RWPE1 (cell line): ENCODE measurements around the gene LGR6.

Experiments used
- CTCF ChIA-PET: fragments of 350-600 bp; sonication (Branson Sonifier 250); formaldehyde crosslinking; extraction: SDS; loops from one replicate; lab custom pipeline; 2021; lab: Yijun Ruan, JAX
- POLR2A ChIA-PET: fragments of 400-600 bp; formaldehyde crosslinking; extraction: SDS; loops from one replicate; lab custom pipeline; 2020; ENCODE audit warnings: antibody characterized with exemption; ENCODE audit not compliant: low non-redundant PET; lab: Yijun Ruan, JAX
- DNase-seq: peaks from one replicate; pipeline ENCODE4 v3.0.0; 2012; ENCODE audit warnings: low spot score
- H3K27ac ChIP-seq: fragments of 450-650 bp; 2 replicates; pipeline ENCODE4 v1.5.1; 2017
- CTCF ChIP-seq: fragments of 450-650 bp; conservative IDR thresholded peaks from 2 replicates; pipeline ENCODE4 v1.5.1; 2017; ENCODE audit warnings: low read depth, mild to moderate bottlenecking

LGR6 gene

GRCh38 chr1:202289009-202289408, 95.4 kb downstream of the LGR6 start:
- DNase-seq = no peak
- H3K27ac ChIP-seq = no peak overlapping the region
- ChIA-PET POLR2A (no interaction called here), CTCF (interaction anchor here (0.8 to 1.3 kb wide), 2 partner anchors 12 to 99 kb away, joined by 4 to 5 read pairs; no protein-coding TSS in a partner anchor)
- TF ChIP-seq CTCF = no peak

- TF ChIP-seq CTCF = no peak
- no peak for DNase-seq
- peak overlapping the region; percentile 45 for H3K27ac ChIP-seq
- ChIA-PET POLR2A (no interaction called here), CTCF (interaction anchor here (1.1 to 1.6 kb wide), 4 partner anchors 13 to 49 kb away, joined by 3 to 6 read pairs (median 4); no protein-coding TSS in a partner anchor)
Observed at GRCh38 chr1:202291001-202291400, 97.4 kb downstream of the LGR6 start.

GRCh38 chr1:202291961-202292712, 98.5 kb downstream of the LGR6 start:
- TF ChIP-seq CTCF = no peak
- peak overlapping the region; percentile 16; the same call in 1 of the 2 replicates for H3K27ac ChIP-seq
- POLR2A ChIA-PET = interaction anchor here (0.6 kb wide), 1 partner anchor 8 kb away, joined by 3 read pairs; no protein-coding TSS in a partner anchor
- CTCF ChIA-PET = interaction anchor here (0.6 to 1.3 kb wide), 4 partner anchors 11 to 561 kb away, joined by 3 to 7 read pairs (median 4); partner anchors contain the start of gene LGR6
- peak; percentile 98 for DNase-seq

- no peak for TF ChIP-seq CTCF
- DNase-seq = no peak
- H3K27ac ChIP-seq = no peak overlapping the region; the same call in 1 of the 2 replicates
- POLR2A ChIA-PET = no interaction called here
- CTCF ChIA-PET = interaction anchor here (1.0 to 1.3 kb wide), 2 partner anchors 11 to 100 kb away, joined by 4 to 7 read pairs; partner anchors contain the start of gene LGR6
Observed at GRCh38 chr1:202292773-202293172, 99.2 kb downstream of the LGR6 start.

GRCh38 chr1:202293569-202293968, 100.0 kb downstream of the LGR6 start:
- POLR2A ChIA-PET = no interaction called here
- CTCF ChIA-PET = no interaction called here
- no peak for TF ChIP-seq CTCF
- no peak for DNase-seq
- no peak overlapping the region for H3K27ac ChIP-seq

- no peak for TF ChIP-seq CTCF
- ChIA-PET CTCF (interaction anchor here (1.1 to 2.0 kb wide), 2 partner anchors 10 to 113 kb away, joined by 4 read pairs; no protein-coding TSS in a partner anchor), POLR2A (no interaction called here)
- no peak overlapping the region for H3K27ac ChIP-seq
- DNase-seq = no peak
Observed at GRCh38 chr1:202302166-202302565, 108.6 kb downstream of the LGR6 start.
